ENCODE measurements around the gene BCL11A. TPM values are rescaled to one million over a fixed set of nuclear protein-coding genes. Genes with fewer than 3 reads are reported as not detected.

The BCL11A gene
- total and polyA plus RNA-seq, 4 donors: 0.08 to 8.5 (median 0.47) TPM

GRCh38 chr2:60412620-60413019 is 140.8 kb downstream of the BCL11A start:
- 85% methylated on average over 5 of the region's 5 CpGs for WGBS
- no peaks in the 10 kb centered on the region for H3K27me3 ChIP-seq (ENCODE audit: control insufficient read depth in 4 of 4, insufficient read depth in 4 of 4, low read length in 3 of 4)
- H3K36me3 ChIP-seq (ENCODE audit: control insufficient read depth in 4 of 4, insufficient read depth in 3 of 4, low read depth in 1 of 4, low read length in 3 of 4): no peaks in the 10 kb centered on the region
- H3K4me3 ChIP-seq (ENCODE audit: low read depth in 1 of 3, low read length in 3 of 3): no peak overlapping the region
- peaks cover 2 to 13% (median 11%) of the 10 kb centered on the region in 4 donors for H3K4me1 ChIP-seq (ENCODE audit: control insufficient read depth in 4 of 4, insufficient read depth in 4 of 4, low read length in 3 of 4)
- H3K9me3 ChIP-seq (ENCODE audit: control insufficient read depth in 4 of 4, low read length in 3 of 4): no peaks in the 10 kb centered on the region
- DNase-seq (ENCODE audit: low spot score): no peak
- H3K27ac ChIP-seq (ENCODE audit: low read depth in 1 of 2, low read length in 2 of 2): no peak overlapping the region
- H3K9ac ChIP-seq (ENCODE audit: low read depth in 1 of 2, low read length in 2 of 2): no peak overlapping the region
- TF ChIP-seq FOXA2 (IDR thresholded peaks at IDR 0.05) (no peak), HNF4A (conservative IDR thresholded peaks at IDR 0.05) (no peak), NR2F2 (IDR thresholded peaks at IDR 0.05) (no peak), CTCF (IDR thresholded peaks at IDR 0.05; ENCODE audit: low read depth, low read length, missing input control) (no peak), RXRA (IDR thresholded peaks at IDR 0.05) (no peak), YY1 (IDR thresholded peaks at IDR 0.05) (no peak), HNF4G (IDR thresholded peaks at IDR 0.05) (no peak), EGR1 (IDR thresholded peaks at IDR 0.05; ENCODE audit: low read depth in 2 of 2) (no peak), RAD21 (IDR thresholded peaks at IDR 0.05) (no peak), ZBTB33 (IDR thresholded peaks at IDR 0.05) (no peak), JUND (IDR thresholded peaks at IDR 0.05) (no peak), ATF3 (IDR thresholded peaks at IDR 0.05) (no peak), GABPA (IDR thresholded peaks at IDR 0.05 in 1 of 2, conservative IDR thresholded peaks at IDR 0.05 in 1 of 2) (no peak), REST (IDR thresholded peaks at IDR 0.05) (no peak), SP1 (IDR thresholded peaks at IDR 0.05) (no peak), MAX (IDR thresholded peaks at IDR 0.05) (no peak), FOXA1 (IDR thresholded peaks at IDR 0.05) (no peak), TAF1 (conservative IDR thresholded peaks at IDR 0.05) (no peak)

All from liver (tissue), 9 donors.